Measurements from ENCODE around the gene LRRC9.

DNA sequence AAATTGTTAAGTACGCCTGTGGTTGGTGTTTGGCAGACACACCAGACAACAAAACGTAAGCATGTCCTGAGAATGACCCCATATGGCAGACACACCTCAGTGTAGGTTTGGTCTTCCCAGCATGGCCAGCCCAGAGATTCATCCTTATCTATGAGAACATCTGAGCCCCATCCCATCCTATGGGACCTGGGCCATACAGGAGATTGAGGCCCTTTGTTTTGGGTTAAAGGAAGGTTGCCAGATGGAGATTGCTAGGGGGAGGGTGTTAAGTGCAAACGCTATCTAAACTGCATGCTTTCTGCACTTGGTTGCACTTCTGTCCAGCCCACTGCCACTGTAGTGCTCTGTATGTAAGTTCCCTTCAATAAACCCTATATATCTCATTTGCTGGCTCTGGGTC lies 167.7 kb downstream of the LRRC9 start:
- TF ChIP-seq CTCF (IDR thresholded peaks at IDR 0.05) (no peak), POLR2A (IDR thresholded peaks at IDR 0.05) (no peak), EP300 (IDR thresholded peaks at IDR 0.05) (no peak), POLR2AphosphoS5 (IDR thresholded peaks at IDR 0.05) (no peak)

All from gastroesophageal sphincter (tissue), 3 donors.